H9 (cell line): Measurements from ENCODE around the gene DOK6. TPM values are rescaled to one million over a fixed set of nuclear protein-coding genes. Genes with fewer than 3 reads are reported as not detected.

Source experiments
- DNase-seq: peaks from one replicate; pipeline ENCODE4 v3.0.0-alpha.2; 2017
- H2AFZ ChIP-seq: one replicate; pipeline ENCODE4 v1.6.1; 2013; ENCODE audit warnings: mild to moderate bottlenecking, low read length, control low read depth, moderate library complexity
- H2AK5ac ChIP-seq: 2 replicates; pipeline ENCODE4 v1.6.1; 2013; ENCODE audit warnings: low read length, control low read depth, mixed read lengths; ENCODE audit not compliant: insufficient read length
- H2BK120ac ChIP-seq: one replicate; pipeline ENCODE4 v1.6.1; 2013; ENCODE audit warnings: low read depth, mild to moderate bottlenecking, low read length, control low read depth, inconsistent platforms; ENCODE audit not compliant: poor library complexity, severe bottlenecking
- H2BK12ac ChIP-seq: 2 replicates; pipeline ENCODE4 v1.6.1; 2013; ENCODE audit warnings: low read length, control low read depth, mixed read lengths, low read depth; ENCODE audit not compliant: insufficient read length
- H2BK15ac ChIP-seq: 2 replicates; pipeline ENCODE4 v1.6.1; 2013; ENCODE audit warnings: low read depth, low read length, control low read depth
- H2BK20ac ChIP-seq: one replicate; pipeline ENCODE4 v1.6.1; 2013; ENCODE audit warnings: low read depth, mild to moderate bottlenecking, low read length, control low read depth, inconsistent platforms; ENCODE audit not compliant: poor library complexity, severe bottlenecking
- H2BK5ac ChIP-seq: 2 replicates; pipeline ENCODE4 v1.6.1; 2013; ENCODE audit warnings: low read length, control low read depth, mixed read lengths; ENCODE audit not compliant: insufficient read length
- H3K14ac ChIP-seq: 2 replicates; pipeline ENCODE4 v1.6.1; 2013; ENCODE audit warnings: low read length, control low read depth; ENCODE audit not compliant: insufficient read depth
- H3K18ac ChIP-seq: 2 replicates; pipeline ENCODE4 v1.6.1; 2013; ENCODE audit warnings: low read depth, mild to moderate bottlenecking, mixed read lengths, low read length, control low read depth; ENCODE audit not compliant: insufficient read length
- H3K23ac ChIP-seq: 2 replicates; pipeline ENCODE4 v1.6.1; 2013; ENCODE audit warnings: low read length, control low read depth, mixed read lengths, low read depth; ENCODE audit not compliant: insufficient read length
- H3K23me2 ChIP-seq: 2 replicates; pipeline ENCODE4 v1.6.1; 2013; ENCODE audit warnings: low read depth, mild to moderate bottlenecking, mixed read lengths, low read length, control low read depth; ENCODE audit not compliant: insufficient read length, poor library complexity, severe bottlenecking
- H3K27ac ChIP-seq: 2 replicates; pipeline ENCODE4 v1.5.1; 2013; ENCODE audit warnings: low read length, control low read depth, mixed read lengths, low read depth; ENCODE audit not compliant: insufficient read length
- H3K27me3 ChIP-seq: 2 replicates; pipeline ENCODE4 v1.6.1; 2013; ENCODE audit warnings: low read length, control low read depth, inconsistent platforms; ENCODE audit not compliant: insufficient read depth
- H3K4ac ChIP-seq: 2 replicates; pipeline ENCODE4 v1.6.1; 2013; ENCODE audit warnings: low read depth, mild to moderate bottlenecking, control low read depth, inconsistent platforms, low read length, moderate library complexity
- H3K4me1 ChIP-seq: 2 replicates; pipeline ENCODE4 v1.6.1; 2013; ENCODE audit warnings: low read length, control low read depth, inconsistent platforms; ENCODE audit not compliant: insufficient read depth
- H3K4me2 ChIP-seq: 2 replicates; pipeline ENCODE4 v1.6.1; 2013; ENCODE audit warnings: low read length, control low read depth, mixed read lengths; ENCODE audit not compliant: insufficient read length, insufficient read depth
- H3K56ac ChIP-seq: 2 replicates; pipeline ENCODE4 v1.6.1; 2013; ENCODE audit warnings: low read depth, mild to moderate bottlenecking, mixed read lengths, low read length, control low read depth; ENCODE audit not compliant: insufficient read length
- H3K79me1 ChIP-seq: 2 replicates; pipeline ENCODE4 v1.6.1; 2013; ENCODE audit warnings: low read depth, mild to moderate bottlenecking, moderate library complexity, low read length, control low read depth, inconsistent platforms; ENCODE audit not compliant: insufficient read depth, poor library complexity, severe bottlenecking
- H3K79me2 ChIP-seq: 2 replicates; pipeline ENCODE4 v1.6.1; 2013; ENCODE audit warnings: low read length, control low read depth, inconsistent platforms; ENCODE audit not compliant: insufficient read depth
- H3K9ac ChIP-seq: 2 replicates; pipeline ENCODE4 v1.6.1; 2013; ENCODE audit warnings: low read length, control low read depth, mixed read lengths; ENCODE audit not compliant: insufficient read length; ENCODE audit errors: extremely low read depth
- H3K9me3 ChIP-seq: one replicate; pipeline ENCODE4 v1.6.1; 2013; ENCODE audit warnings: low read depth, low read length, inconsistent platforms; ENCODE audit not compliant: control insufficient read depth
- H3T11ph ChIP-seq: one replicate; pipeline ENCODE4 v1.6.1; 2013; ENCODE audit warnings: mild to moderate bottlenecking, low read length, control low read depth, inconsistent platforms
- H4K20me1 ChIP-seq: one replicate; pipeline ENCODE4 v1.6.1; 2013; ENCODE audit not compliant: control insufficient read depth, insufficient read length, insufficient read depth
- H4K5ac ChIP-seq: 2 replicates; pipeline ENCODE4 v1.6.1; 2013; ENCODE audit warnings: low read depth, mild to moderate bottlenecking, mixed read lengths, low read length, control low read depth; ENCODE audit not compliant: insufficient read length
- H4K8ac ChIP-seq: replicated peaks from 2 replicates; pipeline ENCODE4 v1.6.1; 2013; ENCODE audit warnings: low read length, control low read depth, mixed read lengths, low read depth; ENCODE audit not compliant: insufficient read length
- H4K91ac ChIP-seq: 2 replicates; pipeline ENCODE4 v1.6.1; 2013; ENCODE audit warnings: low read depth, mild to moderate bottlenecking, moderate library complexity, mixed read lengths, low read length, control low read depth; ENCODE audit not compliant: insufficient read length
- H3K27ac Mint-ChIP-seq, 3 experiments: 2 replicates in 2 of 3; 3 replicates in 1 of 3; pipeline ENCODE4 v1.8.0; 2020 to 2021; ENCODE audit warnings: mixed read lengths in 3 of 3, mild to moderate bottlenecking in 1 of 3, moderate library complexity in 1 of 3
- H3K27me3 Mint-ChIP-seq: 2 replicates; pipeline ENCODE4 v1.8.0; 2021; ENCODE audit warnings: low read depth, mild to moderate bottlenecking, moderate library complexity, mixed read lengths
- H3K36me3 Mint-ChIP-seq, 3 experiments: 2 replicates in 2 of 3; 3 replicates in 1 of 3; pipeline ENCODE4 v1.8.0; 2020 to 2021; ENCODE audit warnings: low read depth in 3 of 3, mixed read lengths in 3 of 3; ENCODE audit not compliant: insufficient read depth in 1 of 3
- H3K4me1 Mint-ChIP-seq, 2 experiments: 2 replicates each; pipeline ENCODE4 v1.8.0; 2020; ENCODE audit warnings: mixed read lengths in 2 of 2
- H3K4me3 Mint-ChIP-seq, 2 experiments: 2 replicates in 1 of 2; 3 replicates in 1 of 2; pipeline ENCODE4 v1.8.0; 2020 to 2021; ENCODE audit warnings: mild to moderate bottlenecking in 2 of 2, mixed read lengths in 2 of 2, moderate library complexity in 1 of 2
- H3K9me3 Mint-ChIP-seq, 2 experiments: 2 replicates in 1 of 2; 3 replicates in 1 of 2; pipeline ENCODE4 v1.8.0; 2020; ENCODE audit warnings: mild to moderate bottlenecking in 2 of 2, mixed read lengths in 2 of 2, moderate library complexity in 1 of 2
- CTCF ChIP-seq: fragments of 200-600 bp; sonication (generic); conservative IDR thresholded peaks from 3 replicates; pipeline ENCODE4 v1.8.0; 2021; ENCODE audit warnings: antibody characterized with exemption, mild to moderate bottlenecking
- WGBS: extraction: QIAGEN DNeasy Blood & Tissue Kit; methylation state at CpG from one replicate; pipeline ENCODE4 v1.1.7; 2013; ENCODE audit warnings: missing lambda C conversion rate, low lambda C conversion rate, mixed read lengths; ENCODE audit not compliant: insufficient read length; ENCODE audit errors: extremely low coverage; 5-methylcytosine and 5-hydroxymethylcytosine counted together
- total RNA-seq: library from RNA; stranded (reverse); gene quantifications from 2 replicates; pipeline ENCODE4 v1.2.1, GENCODE V29; 2021

The DOK6 gene
- total RNA-seq, 1 experiment from 2014 or later, result 0.20 TPM

GRCh38 chr18:69755041-69755440 is 354.4 kb downstream of the DOK6 start:
- Histone ChIP-seq H3K14ac (no peak overlapping the region), H3K56ac (no peak overlapping the region), H2AK5ac (no peak overlapping the region), H3K79me2 (no peaks in the 10 kb centered on the region), H4K8ac (no peak overlapping the region), H2BK15ac (no peak overlapping the region), H3K27ac (no peak overlapping the region), H3K18ac (no peak overlapping the region), H4K20me1 (no peaks in the 10 kb centered on the region), H4K91ac (no peak overlapping the region), H3K4ac (no peak overlapping the region), H3T11ph (no peak overlapping the region), H2AFZ (no peak overlapping the region), H2BK20ac (no peak overlapping the region), H2BK12ac (no peak overlapping the region), H3K9ac (no peak overlapping the region), H3K9me3 (no peaks in the 10 kb centered on the region), H3K4me1 (peaks cover 8% of the 10 kb centered on the region; the same call in 1 of the 2 replicates), H3K79me1 (no peaks in the 10 kb centered on the region), H2BK5ac (no peak overlapping the region), H3K23me2 (no peaks in the 10 kb centered on the region), H2BK120ac (no peak overlapping the region), H3K23ac (no peak overlapping the region), H4K5ac (no peak overlapping the region), H3K4me2 (no peak overlapping the region), H3K27me3 (no peaks in the 10 kb centered on the region)
- Mint-ChIP-seq H3K36me3 (peaks cover 3 to 30% (median 14%) of the 10 kb centered on the region in 3 experiments; a peak in 6 of 7 replicates), H3K4me3 (no peak overlapping the region), H3K9me3 (peaks cover 20 to 21% of the 10 kb centered on the region in 2 experiments; a peak in 4 of 5 replicates), H3K27me3 (no peaks in the 10 kb centered on the region), H3K27ac (no peak overlapping the region), H3K4me1 (peaks cover 26 to 27% of the 10 kb centered on the region in 2 experiments)
- TF ChIP-seq CTCF, result no peak
- DNase-seq, result no peak
- WGBS, result no CpG with 5 or more reads among the region's 2 CpGs
